Osteocyte (in vitro differentiated cells): ENCODE measurements around the gene MORC3. TPM values are rescaled to one million over a fixed set of nuclear protein-coding genes. Genes with fewer than 3 reads are reported as not detected.

Source experiments
- DNase-seq: peaks from one replicate; pipeline ENCODE4 v3.0.0; 2021; ENCODE audit warnings: mixed read lengths; ENCODE audit not compliant: unreplicated experiment; ENCODE audit errors: extremely low spot score
- H3K27ac Mint-ChIP-seq: one replicate; pipeline ENCODE4 v1.8.0; 2021; ENCODE audit warnings: mild to moderate bottlenecking, mixed read lengths; ENCODE audit not compliant: unreplicated experiment
- H3K27me3 Mint-ChIP-seq: one replicate; pipeline ENCODE4 v1.8.0; 2021; ENCODE audit warnings: mixed read lengths; ENCODE audit not compliant: unreplicated experiment
- H3K36me3 Mint-ChIP-seq: one replicate; pipeline ENCODE4 v1.8.0; 2021; ENCODE audit warnings: mixed read lengths; ENCODE audit not compliant: unreplicated experiment
- H3K4me1 Mint-ChIP-seq: one replicate; pipeline ENCODE4 v1.8.0; 2021; ENCODE audit warnings: mixed read lengths; ENCODE audit not compliant: unreplicated experiment
- H3K4me3 Mint-ChIP-seq: one replicate; pipeline ENCODE4 v1.8.0; 2021; ENCODE audit warnings: mild to moderate bottlenecking, moderate library complexity, mixed read lengths; ENCODE audit not compliant: unreplicated experiment
- H3K9me3 Mint-ChIP-seq: one replicate; pipeline ENCODE4 v1.8.0; 2021; ENCODE audit warnings: mixed read lengths; ENCODE audit not compliant: unreplicated experiment
- total RNA-seq: library from RNA; stranded (reverse); gene quantifications from 2 replicates; pipeline ENCODE4 v1.2.1, GENCODE V29; 2021
- TF ChIP-seq, protein P1 (sequence below): fragments of 200-600 bp; sonication (generic); IDR thresholded peaks from 2 replicates; pipeline ENCODE4 v1.5.0; 2021; ENCODE audit warnings: antibody characterized with exemption, mild to moderate bottlenecking, moderate library complexity

MORC3 gene
- total RNA-seq, 1 donor from 2014 or later, result 27.8 TPM

DNA sequence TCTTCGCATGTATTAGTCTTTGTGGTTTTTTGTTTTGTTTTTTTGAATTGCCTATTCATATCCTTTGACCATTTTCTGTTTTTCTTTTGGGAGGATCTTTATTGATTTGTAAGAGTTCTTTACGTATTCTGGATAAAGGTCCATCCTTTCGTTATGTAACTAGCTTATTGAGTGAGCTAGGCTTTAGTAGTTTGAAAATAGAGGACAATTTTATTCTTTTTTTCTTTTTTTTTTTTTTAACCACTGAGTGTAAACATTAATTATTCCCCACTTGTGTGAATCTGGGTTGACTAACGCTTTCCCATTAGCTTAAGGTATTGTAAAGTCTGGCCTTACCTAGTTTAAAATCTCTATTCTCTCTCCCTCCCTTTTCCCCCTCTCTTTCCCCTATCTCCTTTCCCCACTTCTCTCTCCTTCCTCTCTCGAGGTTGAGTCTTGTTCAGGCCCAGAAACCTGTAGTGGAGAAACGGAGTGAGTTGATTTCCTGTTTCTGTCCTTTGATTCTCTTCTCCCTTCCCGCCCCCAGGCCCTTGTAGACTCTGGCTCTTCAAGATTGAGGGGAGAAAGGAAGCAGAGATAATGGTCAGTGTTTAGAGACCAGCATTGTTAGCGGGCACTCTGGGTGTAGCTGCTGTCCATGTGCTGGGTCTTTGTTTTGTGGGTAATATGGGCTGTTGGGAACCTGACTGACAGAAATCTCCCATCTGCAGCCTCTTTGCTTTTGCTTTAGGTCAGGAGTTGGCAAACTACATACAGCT, 1.5 kb downstream of the MORC3 start:
- Mint-ChIP-seq H3K27me3 (no peaks in the 10 kb centered on the region), H3K4me1 (peaks cover 40% of the 10 kb centered on the region), H3K9me3 (no peaks in the 10 kb centered on the region), H3K27ac (peak overlapping the region; percentile 94), H3K36me3 (peaks cover 10% of the 10 kb centered on the region), H3K4me3 (peak overlapping the region; percentile 92)
- no peak for DNase-seq
- TF ChIP-seq, protein P1, sequence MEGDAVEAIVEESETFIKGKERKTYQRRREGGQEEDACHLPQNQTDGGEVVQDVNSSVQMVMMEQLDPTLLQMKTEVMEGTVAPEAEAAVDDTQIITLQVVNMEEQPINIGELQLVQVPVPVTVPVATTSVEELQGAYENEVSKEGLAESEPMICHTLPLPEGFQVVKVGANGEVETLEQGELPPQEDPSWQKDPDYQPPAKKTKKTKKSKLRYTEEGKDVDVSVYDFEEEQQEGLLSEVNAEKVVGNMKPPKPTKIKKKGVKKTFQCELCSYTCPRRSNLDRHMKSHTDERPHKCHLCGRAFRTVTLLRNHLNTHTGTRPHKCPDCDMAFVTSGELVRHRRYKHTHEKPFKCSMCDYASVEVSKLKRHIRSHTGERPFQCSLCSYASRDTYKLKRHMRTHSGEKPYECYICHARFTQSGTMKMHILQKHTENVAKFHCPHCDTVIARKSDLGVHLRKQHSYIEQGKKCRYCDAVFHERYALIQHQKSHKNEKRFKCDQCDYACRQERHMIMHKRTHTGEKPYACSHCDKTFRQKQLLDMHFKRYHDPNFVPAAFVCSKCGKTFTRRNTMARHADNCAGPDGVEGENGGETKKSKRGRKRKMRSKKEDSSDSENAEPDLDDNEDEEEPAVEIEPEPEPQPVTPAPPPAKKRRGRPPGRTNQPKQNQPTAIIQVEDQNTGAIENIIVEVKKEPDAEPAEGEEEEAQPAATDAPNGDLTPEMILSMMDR, result no peak

DNA sequence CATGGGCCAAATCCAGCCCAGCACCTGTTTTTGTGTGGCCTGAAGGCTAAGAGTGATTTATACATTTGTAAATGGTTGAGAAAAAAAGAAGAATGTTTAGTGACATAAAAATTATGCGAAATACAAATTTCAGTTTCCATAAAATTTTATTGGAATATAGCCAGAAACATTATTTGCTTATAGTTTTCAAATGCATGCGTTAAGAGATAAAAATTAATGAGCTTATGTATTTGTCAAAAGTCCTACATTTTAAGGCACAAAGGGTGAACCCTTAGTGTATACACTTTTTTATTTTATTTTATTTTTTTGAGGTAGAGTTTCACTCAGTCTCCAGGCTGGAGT, 2.1 kb downstream of the MORC3 start:
- Mint-ChIP-seq H3K27ac (peak overlapping the region; percentile 94), H3K36me3 (peaks cover 10% of the 10 kb centered on the region), H3K9me3 (no peaks in the 10 kb centered on the region), H3K4me1 (peaks cover 40% of the 10 kb centered on the region), H3K4me3 (peak overlapping the region; percentile 92), H3K27me3 (no peaks in the 10 kb centered on the region)
- no peak for DNase-seq
- TF ChIP-seq, protein P1, result no peak

DNA sequence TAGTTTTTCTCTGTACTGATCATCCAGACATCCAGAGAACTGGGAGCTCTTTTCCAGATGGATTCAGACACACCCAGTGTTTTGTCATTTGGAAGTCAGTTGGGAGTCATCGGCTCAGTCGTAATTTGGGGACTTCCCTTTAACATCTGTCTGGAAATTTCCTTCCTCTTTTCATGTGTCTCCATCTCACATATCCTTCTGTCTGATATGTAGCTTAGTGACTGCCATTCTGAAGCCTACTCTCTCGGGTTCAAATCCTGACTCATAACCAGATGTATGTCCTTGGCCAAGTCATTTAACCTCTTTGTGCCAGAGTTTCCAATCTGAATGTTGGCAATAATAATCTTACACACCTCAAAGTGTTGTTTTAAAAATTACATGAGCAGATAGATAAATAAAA, 3.0 kb downstream of the MORC3 start:
- Mint-ChIP-seq H3K27me3 (no peaks in the 10 kb centered on the region), H3K4me1 (peaks cover 43% of the 10 kb centered on the region), H3K4me3 (peak overlapping the region; percentile 4), H3K27ac (peak overlapping the region; percentile 60), H3K9me3 (no peaks in the 10 kb centered on the region), H3K36me3 (peaks cover 10% of the 10 kb centered on the region)
- no peak for DNase-seq
- TF ChIP-seq, protein P1, result no peak

DNA sequence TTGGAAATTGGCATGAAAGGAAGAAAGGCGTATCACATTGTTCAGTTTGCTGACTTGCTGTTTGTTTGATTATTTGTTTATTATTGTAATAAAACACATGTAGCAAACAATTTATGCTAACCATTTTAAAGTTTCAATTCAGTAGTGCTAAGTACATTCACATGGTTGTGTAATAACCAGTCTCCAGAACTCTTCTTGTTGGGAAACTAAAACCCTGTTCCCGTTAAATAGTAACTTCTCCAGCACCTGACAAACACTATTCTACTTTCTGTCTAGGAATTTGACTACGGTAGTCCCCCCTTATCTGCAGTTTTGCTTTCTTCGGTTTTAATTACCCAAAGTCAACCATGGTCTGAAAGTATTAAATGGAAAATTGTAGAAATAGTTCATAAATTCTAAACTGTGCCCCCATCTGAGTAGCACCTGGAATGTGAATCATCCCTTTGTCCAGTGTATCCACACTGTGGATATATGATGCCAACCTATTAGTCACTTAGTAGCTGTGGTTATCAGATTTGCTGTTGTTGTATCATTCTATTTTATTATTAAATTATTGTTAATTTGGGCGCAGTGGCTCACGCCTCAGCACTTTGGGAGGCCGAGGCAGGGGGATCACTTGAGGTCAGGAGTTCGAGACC, 5.5 kb downstream of the MORC3 start:
- Mint-ChIP-seq H3K4me1 (peaks cover 59% of the 10 kb centered on the region), H3K9me3 (no peaks in the 10 kb centered on the region), H3K27me3 (no peaks in the 10 kb centered on the region), H3K36me3 (peaks cover 10% of the 10 kb centered on the region), H3K4me3 (no peak overlapping the region), H3K27ac (peak overlapping the region; percentile 52)
- no peak for DNase-seq
- TF ChIP-seq, protein P1, result no peak

DNA sequence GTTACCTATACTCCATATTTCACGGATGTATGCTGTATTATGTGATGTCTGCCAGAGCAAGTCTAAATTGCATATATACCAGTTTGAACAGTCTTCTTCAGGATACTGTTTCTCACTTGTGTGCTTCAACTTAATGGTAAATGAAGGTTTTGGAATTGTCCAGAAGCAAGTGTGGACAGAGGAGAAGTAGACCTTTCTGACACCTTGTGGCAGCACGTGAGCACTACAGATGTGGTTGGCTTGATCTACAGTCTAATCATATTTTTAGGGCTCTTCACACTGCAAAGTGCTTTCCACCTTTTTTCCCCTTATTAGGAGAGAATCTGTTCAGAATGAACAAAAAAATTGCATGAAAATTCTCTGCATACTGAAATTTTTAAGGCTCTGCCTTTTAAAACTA, 10.9 kb downstream of the MORC3 start:
- TF ChIP-seq, protein P1, result peak; percentile 81
- no peak for DNase-seq
- Mint-ChIP-seq H3K36me3 (peaks cover 9% of the 10 kb centered on the region), H3K4me3 (no peak overlapping the region), H3K4me1 (peaks cover 31% of the 10 kb centered on the region), H3K9me3 (no peaks in the 10 kb centered on the region), H3K27ac (no peak overlapping the region), H3K27me3 (no peaks in the 10 kb centered on the region)
